PC-3 (cell line): ENCODE results near the gene EREG.

ENCODE experiments used
- EZH2 ChIP-seq: fragments of 300-600 bp; sonication (generic); IDR thresholded peaks from one replicate; pipeline ENCODE4 v1.6.1; 2017; ENCODE audit warnings: antibody characterized with exemption, mild to moderate bottlenecking, low read length; ENCODE audit not compliant: unreplicated experiment
- TF ChIP-seq, protein P1 (sequence below): fragments of 300-600 bp; sonication (generic); conservative IDR thresholded peaks from 2 replicates; pipeline ENCODE4 v1.5.1; 2017; ENCODE audit warnings: antibody characterized with exemption, low read depth, mild to moderate bottlenecking, low read length

- TF ChIP-seq, protein P1, sequence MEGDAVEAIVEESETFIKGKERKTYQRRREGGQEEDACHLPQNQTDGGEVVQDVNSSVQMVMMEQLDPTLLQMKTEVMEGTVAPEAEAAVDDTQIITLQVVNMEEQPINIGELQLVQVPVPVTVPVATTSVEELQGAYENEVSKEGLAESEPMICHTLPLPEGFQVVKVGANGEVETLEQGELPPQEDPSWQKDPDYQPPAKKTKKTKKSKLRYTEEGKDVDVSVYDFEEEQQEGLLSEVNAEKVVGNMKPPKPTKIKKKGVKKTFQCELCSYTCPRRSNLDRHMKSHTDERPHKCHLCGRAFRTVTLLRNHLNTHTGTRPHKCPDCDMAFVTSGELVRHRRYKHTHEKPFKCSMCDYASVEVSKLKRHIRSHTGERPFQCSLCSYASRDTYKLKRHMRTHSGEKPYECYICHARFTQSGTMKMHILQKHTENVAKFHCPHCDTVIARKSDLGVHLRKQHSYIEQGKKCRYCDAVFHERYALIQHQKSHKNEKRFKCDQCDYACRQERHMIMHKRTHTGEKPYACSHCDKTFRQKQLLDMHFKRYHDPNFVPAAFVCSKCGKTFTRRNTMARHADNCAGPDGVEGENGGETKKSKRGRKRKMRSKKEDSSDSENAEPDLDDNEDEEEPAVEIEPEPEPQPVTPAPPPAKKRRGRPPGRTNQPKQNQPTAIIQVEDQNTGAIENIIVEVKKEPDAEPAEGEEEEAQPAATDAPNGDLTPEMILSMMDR: no peak
- TF ChIP-seq EZH2: no peak
These were observed 43.7 kb downstream of the EREG start for GRCh38 chr4:74408639-74409038.
